Medulla oblongata (tissue), 1 donor: Measurements from ENCODE around the gene NUDT3.
"Not testable (repeated sequence)": the region's sequence is repeated elsewhere in the genome, so short reads cannot be mapped to it uniquely, and the experiment has no call there.

Source experiments
- DNase-seq: peaks from one replicate; pipeline ENCODE4 v3.0.0-alpha.2; 2015; ENCODE audit errors: extremely low spot score

Gene NUDT3

GRCh38 chr6:34392497-34393190, at the start of gene NUDT3:
TSS of gene NUDT3 (minus strand) at chr6:34392669. CDS start at chr6:34392362, 307 bp downstream.
- peak; percentile 97 for DNase-seq

- DNase-seq = no peak
Measured at GRCh38 chr6:34441526-34441925, 49.1 kb upstream of the NUDT3 start.

GRCh38 chr6:34439442-34439841, 47.0 kb upstream of the NUDT3 start:
- no peak for DNase-seq

GRCh38 chr6:34438705-34439104, 46.2 kb upstream of the NUDT3 start:
- no peak for DNase-seq

GRCh38 chr6:34437644-34437970, 45.1 kb upstream of the NUDT3 start:
- no peak for DNase-seq

GRCh38 chr6:34436803-34437643, 44.6 kb upstream of the NUDT3 start:
- DNase-seq = no peak

- no peak for DNase-seq
Measured at GRCh38 chr6:34435916-34436315, 43.4 kb upstream of the NUDT3 start.

GRCh38 chr6:34425498-34426410, 33.3 kb upstream of the NUDT3 start, which contains the start of gene RPS10:
TSS of gene RPS10 (minus strand) at chr6:34426069. CDS start at chr6:34425221, 848 bp downstream.
- DNase-seq = peak; percentile 93

GRCh38 chr6:34425132-34425497, 32.6 kb upstream of the NUDT3 start:
- no peak for DNase-seq

GRCh38 chr6:34424200-34425131, 32.0 kb upstream of the NUDT3 start:
- no peak for DNase-seq

GRCh38 chr6:34423254-34423653, 30.8 kb upstream of the NUDT3 start:
- DNase-seq = no peak

GRCh38 chr6:34418367-34418766, 25.9 kb upstream of the NUDT3 start:
- DNase-seq = no peak

- DNase-seq = no peak
Measured at GRCh38 chr6:34416877-34417371, 24.5 kb upstream of the NUDT3 start.

GRCh38 chr6:34414999-34415858, 22.8 kb upstream of the NUDT3 start:
- peak; percentile 94 for DNase-seq

GRCh38 chr6:34412643-34413214, 20.3 kb upstream of the NUDT3 start:
- DNase-seq = no peak

- DNase-seq = peak; percentile 81
Measured at GRCh38 chr6:34412016-34412415, 19.5 kb upstream of the NUDT3 start.

- not testable (repeated sequence) for DNase-seq
Measured at GRCh38 chr6:34407915-34408314, 15.4 kb upstream of the NUDT3 start.

GRCh38 chr6:34396518-34396917, 4.0 kb upstream of the NUDT3 start:
- no peak for DNase-seq

GRCh38 chr6:34393966-34394305, 1.5 kb upstream of the NUDT3 start:
- DNase-seq = no peak
